HepG2 (cell line): ENCODE data around the gene SNRPD3. TPM values are rescaled to one million over a fixed set of nuclear protein-coding genes. Genes with fewer than 3 reads are reported as not detected.
A peak's percentile ranks its signal among the peaks of the same experiment; 100 is the strongest.

ENCODE experiments used
- ATAC-seq: fragments of 200-7000 bp; cut with Tn5 transposase; 3 replicates; pipeline ENCODE4 v1.9.1; 2020; ENCODE audit warnings: mild to moderate bottlenecking, moderate library complexity
- BruUV-seq: library from RNA; stranded (reverse); fragments of 400-500 nt; replicated peaks from 2 replicates; lab custom pipeline; 2021; lab: Mats Ljungman, UMichigan
- CTCF ChIA-PET: fragments of 300-600 bp; formaldehyde crosslinking; extraction: SDS; loops from one replicate; lab custom pipeline; 2021; ENCODE audit warnings: low total read pairs, inconsistent platforms, low intra/inter-chr PET ratio; lab: Yijun Ruan, JAX
- POLR2A ChIA-PET: fragments of 350-600 bp; sonication (Branson Sonifier 250); formaldehyde crosslinking; loops from one replicate; lab custom pipeline; 2020; ENCODE audit warnings: antibody characterized with exemption, inconsistent platforms; lab: Yijun Ruan, JAX
- DNase-seq: peaks from one replicate; pipeline ENCODE4 v3.0.0-alpha.2; 2015; ENCODE audit warnings: low spot score
- FAIRE-seq: peaks from 3 replicates; lab custom pipeline; 2011; peaks lifted over from hg19 to GRCh38; lab: Jason Lieb, UNC
- H2AFZ ChIP-seq: one replicate; pipeline ENCODE4 v1.6.1; 2011; ENCODE audit warnings: low read length, inconsistent platforms
- H3K27ac ChIP-seq: fragments of 300-600 bp; 3 replicates; pipeline ENCODE4 v1.8.0; 2011; ENCODE audit warnings: mixed run types, mild to moderate bottlenecking, mixed read lengths, low read length, inconsistent platforms; ENCODE audit not compliant: insufficient read depth; ENCODE audit errors: extremely low read length
- H3K27me3 ChIP-seq, 2 experiments: fragments of 200-600 bp in 1 of 2; 2 replicates in 1 of 2; 3 replicates in 1 of 2; pipeline versions ENCODE4 v1.6.0 to v1.8.0; 2011; ENCODE audit warnings: low read length in 2 of 2, mild to moderate bottlenecking in 2 of 2, moderate library complexity in 2 of 2, inconsistent platforms in 1 of 2; ENCODE audit not compliant: insufficient read depth in 2 of 2, control insufficient read depth in 1 of 2
- H3K36me3 ChIP-seq, 2 experiments: fragments of 200-600 bp in 1 of 2; replicated peaks in 1 of 2; 2 replicates in 1 of 2; 3 replicates in 1 of 2; pipeline versions ENCODE4 v1.5.1 to v1.8.0; 2011; ENCODE audit warnings: low read length in 2 of 2, inconsistent platforms in 1 of 2; ENCODE audit not compliant: insufficient read depth in 2 of 2, control insufficient read depth in 1 of 2
- H3K4me1 ChIP-seq: 2 replicates; pipeline ENCODE4 v1.5.1; 2012; ENCODE audit warnings: low read length, inconsistent platforms; ENCODE audit not compliant: insufficient read depth
- H3K4me2 ChIP-seq: 2 replicates; pipeline ENCODE4 v1.6.0; 2011; ENCODE audit warnings: low read depth, low read length, inconsistent platforms
- H3K4me3 ChIP-seq, 3 experiments: fragments of 200-600 bp in 1 of 3; sonication (generic), shearing (Covaris generic) in 1 of 3; replicated peaks in 1 of 3; 2 replicates each; pipeline ENCODE4 v1.5.1; 2011 to 2016; ENCODE audit warnings: low read length in 3 of 3, inconsistent platforms in 2 of 3, low read depth in 2 of 3, mild to moderate bottlenecking in 2 of 3, control low read depth in 1 of 3, mixed read lengths in 1 of 3; ENCODE audit not compliant: insufficient read depth in 1 of 3
- H3K79me2 ChIP-seq: one replicate; pipeline ENCODE4 v1.6.1; 2011; ENCODE audit warnings: low read length, inconsistent platforms; ENCODE audit not compliant: insufficient read depth
- H3K9ac ChIP-seq: 2 replicates; pipeline ENCODE4 v1.6.0; 2011; ENCODE audit warnings: mild to moderate bottlenecking, low read depth, low read length, inconsistent platforms; ENCODE audit not compliant: insufficient read depth
- H3K9me3 ChIP-seq: 2 replicates; pipeline ENCODE4 v1.5.1; 2012; ENCODE audit warnings: mild to moderate bottlenecking, low read length
- H4K20me1 ChIP-seq: 2 replicates; pipeline ENCODE4 v1.6.0; 2011; ENCODE audit warnings: inconsistent platforms, mild to moderate bottlenecking, low read length, moderate library complexity; ENCODE audit not compliant: insufficient read depth
- DNMT1 ChIP-seq: sonication (generic); formaldehyde crosslinking; IDR thresholded peaks from 2 replicates; pipeline ENCODE4 v1.5.1; 2020; ENCODE audit warnings: mild to moderate bottlenecking, missing genetic modification reagents
- HNF1A ChIP-seq, 2 experiments: sonication (generic) in 1 of 2; formaldehyde crosslinking in 1 of 2; IDR thresholded peaks; 2 replicates each; pipeline versions ENCODE4 v1.4.0 to v1.6.1; 2016 to 2020; ENCODE audit warnings: borderline replicate concordance in 1 of 2, low read depth in 1 of 2, mild to moderate bottlenecking in 1 of 2, missing genetic modification reagents in 1 of 2
- KAT2B ChIP-seq: fragments of 150-350 bp; IDR thresholded peaks from 2 replicates; pipeline ENCODE4 v1.6.1; 2014; ENCODE audit warnings: low read depth, low read length, borderline replicate concordance
- NBN ChIP-seq: fragments of 450-650 bp; conservative IDR thresholded peaks from 2 replicates; pipeline ENCODE4 v1.6.1; 2017
- SMARCE1 ChIP-seq: fragments of 450-650 bp; IDR thresholded peaks from 2 replicates; pipeline ENCODE4 v1.6.1; 2017; ENCODE audit warnings: borderline replicate concordance
- SUZ12 ChIP-seq: fragments of 150-350 bp; IDR thresholded peaks from 2 replicates; pipeline ENCODE4 v1.6.1; 2014; ENCODE audit warnings: low read depth, low read length
- ZNF615 ChIP-seq: sonication (generic); formaldehyde crosslinking; IDR thresholded peaks from 2 replicates; pipeline ENCODE4 v1.5.0; 2020; ENCODE audit warnings: mild to moderate bottlenecking, missing genetic modification reagents, borderline replicate concordance
- ZNF784 ChIP-seq: sonication (generic); formaldehyde crosslinking; IDR thresholded peaks from 2 replicates; pipeline ENCODE4 v1.5.1; 2020; ENCODE audit warnings: missing genetic modification reagents, mild to moderate bottlenecking, borderline replicate concordance
- WGBS: methylation state at CpG from one replicate; pipeline ENCODE4 v1.1.6; 2017; ENCODE audit warnings: low lambda C conversion rate; 5-methylcytosine and 5-hydroxymethylcytosine counted together
- in situ Hi-C: cut with HindIII; loops from 2 replicates; pipeline ENCODE4 v1.10.0; 2017; ENCODE audit warnings: low pct_unique_long_range_greater_than_20kb; ENCODE audit not compliant: extremely low pct_ligation_motif_present
- intact Hi-C: fragments of 100-400 bp; cut with micrococcal nuclease; formaldehyde crosslinking; loops from one replicate; pipeline ENCODE4 v1.10.0; 2022; ENCODE audit not compliant: unreplicated experiment
- polyA plus RNA-seq, 8 experiments: library from polyadenylated mRNA; depleted of rRNA in 3 of 8; stranded (reverse) in 7 of 8; unstranded in 1 of 8; fragments of >200 nt; fragmentation: Illumina TruSeq in 4 of 8; extraction: Trizol in 4 of 8; gene quantifications; 2 replicates each; pipeline versions ENCODE4 v1.2.1 to v1.2.3, GENCODE V29; 2011 to 2016; ENCODE audit warnings: low read depth in 4 of 8, missing spikeins in 1 of 8, mixed read lengths in 1 of 8; ENCODE audit not compliant: insufficient read depth in 1 of 8
- total RNA-seq, 5 experiments: library from RNA; depleted of rRNA; stranded (reverse); fragments of >200 nt; fragmentation: Illumina TruSeq; extraction: Trizol; gene quantifications; 2 replicates each; pipeline ENCODE4 v1.2.3, GENCODE V29; 2016; ENCODE audit warnings: low read depth in 1 of 5
- TF ChIP-seq, protein P1 (sequence below): sonication (generic); formaldehyde crosslinking; conservative IDR thresholded peaks from 2 replicates; pipeline ENCODE4 v1.5.0; 2020; ENCODE audit warnings: missing genetic modification reagents
- TF ChIP-seq, protein P2 (sequence below): sonication (generic); formaldehyde crosslinking; conservative IDR thresholded peaks from 2 replicates; pipeline ENCODE4 v1.8.1; 2023; ENCODE audit warnings: missing genetic modification reagents
- TF ChIP-seq, protein P3 (sequence below): sonication (generic); formaldehyde crosslinking; IDR thresholded peaks from 2 replicates; pipeline ENCODE4 v1.5.1; 2020; ENCODE audit warnings: mild to moderate bottlenecking, moderate library complexity, missing genetic modification reagents

SNRPD3 gene
- total and polyA plus RNA-seq, 2 of the 13 experiments (the other 11 are each of a cell fraction or from before 2014, with no cell fraction given) = 110 to 209 TPM

- DNase-seq (peak; percentile 99), FAIRE-seq (peak; percentile 99), ATAC-seq (peak; percentile 84)
- Histone ChIP-seq H3K36me3 (peaks cover 16 to 37% of the 10 kb centered on the region in 2 experiments), H3K27me3 (no peaks in the 10 kb centered on the region; a peak in 1 of 5 replicates), H4K20me1 (no peaks in the 10 kb centered on the region), H3K79me2 (peaks cover 60% of the 10 kb centered on the region), H3K4me1 (peaks cover 75% of the 10 kb centered on the region), H3K9me3 (no peaks in the 10 kb centered on the region), H3K4me2 (peak overlapping the region; percentile 92), H3K4me3 (peak overlapping the region in 1 of 3 experiments; percentile 51; a peak in 2 of 6 replicates), H3K9ac (peak overlapping the region; percentile 84), H3K27ac (peak overlapping the region; percentile 98), H2AFZ (no peak overlapping the region)
- in situ Hi-C loops = no loop called here
- WGBS = 14% methylated on average over 4 of the region's 8 CpGs
- ChIA-PET POLR2A (interaction anchor here (0.6 to 9.3 kb wide), 22 partner anchors 9 to 90 kb away, joined by 3 to 138 read pairs (median 7); partner anchors contain the start of genes GGT1 and LRRC75B), CTCF (interaction anchor here (2.2 kb wide), 1 partner anchor 25 kb away, joined by 6 read pairs; no protein-coding TSS in a partner anchor)
- intact Hi-C loops = loop anchor here (2.0 kb wide), 1 partner anchor 53 kb away; the partner anchor contains the start of gene GGT1
- BruUV-seq = TSS peak; percentile 62
- TF ChIP-seq, protein P1, sequence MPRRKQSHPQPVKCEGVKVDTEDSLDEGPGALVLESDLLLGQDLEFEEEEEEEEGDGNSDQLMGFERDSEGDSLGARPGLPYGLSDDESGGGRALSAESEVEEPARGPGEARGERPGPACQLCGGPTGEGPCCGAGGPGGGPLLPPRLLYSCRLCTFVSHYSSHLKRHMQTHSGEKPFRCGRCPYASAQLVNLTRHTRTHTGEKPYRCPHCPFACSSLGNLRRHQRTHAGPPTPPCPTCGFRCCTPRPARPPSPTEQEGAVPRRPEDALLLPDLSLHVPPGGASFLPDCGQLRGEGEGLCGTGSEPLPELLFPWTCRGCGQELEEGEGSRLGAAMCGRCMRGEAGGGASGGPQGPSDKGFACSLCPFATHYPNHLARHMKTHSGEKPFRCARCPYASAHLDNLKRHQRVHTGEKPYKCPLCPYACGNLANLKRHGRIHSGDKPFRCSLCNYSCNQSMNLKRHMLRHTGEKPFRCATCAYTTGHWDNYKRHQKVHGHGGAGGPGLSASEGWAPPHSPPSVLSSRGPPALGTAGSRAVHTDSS (CRISPR knock-in tag) = 0 out of 2 replicates have a peak, but pooled peaks have one; percentile 78
- TF ChIP-seq DNMT1 (no peak), NBN (no peak), ZNF615 (CRISPR knock-in tag) (no peak; the same call in 1 of the 2 replicates), HNF1A (IDR thresholded peaks at IDR 0.05; ENCODE audit: low read depth) (peak; percentile 77; the same call in 1 of the 2 replicates), HNF1A (CRISPR knock-in tag; IDR thresholded peaks at IDR 0.05; ENCODE audit: borderline replicate concordance) (peak; percentile 75; the same call in 1 of the 2 replicates), SUZ12 (no peak), SMARCE1 (no peak), ZNF784 (peak; percentile 63; the same call in 1 of the 2 replicates), KAT2B (no peak)
- TF ChIP-seq, protein P2, sequence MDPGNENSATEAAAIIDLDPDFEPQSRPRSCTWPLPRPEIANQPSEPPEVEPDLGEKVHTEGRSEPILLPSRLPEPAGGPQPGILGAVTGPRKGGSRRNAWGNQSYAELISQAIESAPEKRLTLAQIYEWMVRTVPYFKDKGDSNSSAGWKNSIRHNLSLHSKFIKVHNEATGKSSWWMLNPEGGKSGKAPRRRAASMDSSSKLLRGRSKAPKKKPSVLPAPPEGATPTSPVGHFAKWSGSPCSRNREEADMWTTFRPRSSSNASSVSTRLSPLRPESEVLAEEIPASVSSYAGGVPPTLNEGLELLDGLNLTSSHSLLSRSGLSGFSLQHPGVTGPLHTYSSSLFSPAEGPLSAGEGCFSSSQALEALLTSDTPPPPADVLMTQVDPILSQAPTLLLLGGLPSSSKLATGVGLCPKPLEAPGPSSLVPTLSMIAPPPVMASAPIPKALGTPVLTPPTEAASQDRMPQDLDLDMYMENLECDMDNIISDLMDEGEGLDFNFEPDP (CRISPR knock-in tag) = no peak
- TF ChIP-seq, protein P3, sequence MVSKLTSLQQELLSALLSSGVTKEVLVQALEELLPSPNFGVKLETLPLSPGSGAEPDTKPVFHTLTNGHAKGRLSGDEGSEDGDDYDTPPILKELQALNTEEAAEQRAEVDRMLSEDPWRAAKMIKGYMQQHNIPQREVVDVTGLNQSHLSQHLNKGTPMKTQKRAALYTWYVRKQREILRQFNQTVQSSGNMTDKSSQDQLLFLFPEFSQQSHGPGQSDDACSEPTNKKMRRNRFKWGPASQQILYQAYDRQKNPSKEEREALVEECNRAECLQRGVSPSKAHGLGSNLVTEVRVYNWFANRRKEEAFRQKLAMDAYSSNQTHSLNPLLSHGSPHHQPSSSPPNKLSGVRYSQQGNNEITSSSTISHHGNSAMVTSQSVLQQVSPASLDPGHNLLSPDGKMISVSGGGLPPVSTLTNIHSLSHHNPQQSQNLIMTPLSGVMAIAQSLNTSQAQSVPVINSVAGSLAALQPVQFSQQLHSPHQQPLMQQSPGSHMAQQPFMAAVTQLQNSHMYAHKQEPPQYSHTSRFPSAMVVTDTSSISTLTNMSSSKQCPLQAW = peak; percentile 32; the same call in 1 of the 2 replicates
Measured at GRCh38 chr22:24550028-24550901, 5.5 kb upstream of the SNRPD3 start.
